Measurements from ENCODE around the gene ERI2.

DNA sequence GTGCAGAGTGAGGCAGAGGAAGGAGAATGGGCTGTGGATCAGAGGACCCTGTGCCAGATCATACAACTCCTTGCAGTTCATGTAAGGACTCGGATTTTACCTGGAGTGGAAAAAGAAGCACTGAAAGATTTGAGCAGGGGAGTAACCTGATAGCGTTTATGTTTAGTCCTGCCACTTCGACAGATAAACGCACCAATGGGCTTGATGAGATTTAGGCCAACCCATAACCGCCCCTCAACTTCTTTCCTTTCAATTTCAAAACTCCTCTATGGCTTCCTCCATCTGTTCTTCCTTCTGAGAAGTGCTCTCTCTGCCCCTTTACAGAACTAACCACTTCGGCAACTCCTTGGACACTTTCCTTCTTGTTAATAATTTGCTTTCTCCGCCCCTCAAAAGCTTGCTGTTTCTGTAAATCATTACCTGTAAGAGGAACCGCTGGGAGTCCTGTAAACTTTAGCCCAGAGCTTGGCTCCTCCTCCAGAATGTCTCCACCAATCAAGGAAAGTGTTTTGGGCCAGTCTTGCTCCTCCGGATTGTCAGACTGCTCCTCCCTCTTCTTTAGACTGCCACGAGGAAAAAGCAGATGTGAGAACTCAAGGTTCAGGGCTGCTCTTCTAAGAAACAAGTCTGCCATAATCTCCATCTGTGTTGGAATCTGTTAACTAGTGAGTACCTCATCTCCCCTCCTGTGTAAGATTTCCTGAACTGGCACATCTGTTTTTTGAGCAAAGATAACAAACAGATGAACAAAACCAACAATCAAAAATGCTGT is 42.6 kb downstream of the ERI2 start, which contains the start of gene ACSM3:
- TF ChIP-seq, protein P1, sequence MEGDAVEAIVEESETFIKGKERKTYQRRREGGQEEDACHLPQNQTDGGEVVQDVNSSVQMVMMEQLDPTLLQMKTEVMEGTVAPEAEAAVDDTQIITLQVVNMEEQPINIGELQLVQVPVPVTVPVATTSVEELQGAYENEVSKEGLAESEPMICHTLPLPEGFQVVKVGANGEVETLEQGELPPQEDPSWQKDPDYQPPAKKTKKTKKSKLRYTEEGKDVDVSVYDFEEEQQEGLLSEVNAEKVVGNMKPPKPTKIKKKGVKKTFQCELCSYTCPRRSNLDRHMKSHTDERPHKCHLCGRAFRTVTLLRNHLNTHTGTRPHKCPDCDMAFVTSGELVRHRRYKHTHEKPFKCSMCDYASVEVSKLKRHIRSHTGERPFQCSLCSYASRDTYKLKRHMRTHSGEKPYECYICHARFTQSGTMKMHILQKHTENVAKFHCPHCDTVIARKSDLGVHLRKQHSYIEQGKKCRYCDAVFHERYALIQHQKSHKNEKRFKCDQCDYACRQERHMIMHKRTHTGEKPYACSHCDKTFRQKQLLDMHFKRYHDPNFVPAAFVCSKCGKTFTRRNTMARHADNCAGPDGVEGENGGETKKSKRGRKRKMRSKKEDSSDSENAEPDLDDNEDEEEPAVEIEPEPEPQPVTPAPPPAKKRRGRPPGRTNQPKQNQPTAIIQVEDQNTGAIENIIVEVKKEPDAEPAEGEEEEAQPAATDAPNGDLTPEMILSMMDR (IDR thresholded peaks at IDR 0.05): no peak
- TF ChIP-seq POLR2A (IDR thresholded peaks at IDR 0.05): no peak
